GM23338 (cell line): ENCODE measurements around the gene DUOX1. TPM values are rescaled to one million over a fixed set of nuclear protein-coding genes. Genes with fewer than 3 reads are reported as not detected.

Experiments used
- ATAC-seq: fragments of 200-7000 bp; cut with Tn5 transposase; 3 replicates; pipeline ENCODE4 v1.9.1; 2020
- DNase-seq: peaks from one replicate; pipeline ENCODE4 v3.0.0-alpha.2; 2015; ENCODE audit warnings: low spot score
- H2AFZ ChIP-seq: fragments of 200-600 bp; sonication (generic); 2 replicates; pipeline ENCODE4 v1.8.0; 2016; ENCODE audit warnings: antibody characterized with exemption, mild to moderate bottlenecking, moderate library complexity
- H3F3A ChIP-seq: fragments of 200-600 bp; sonication (generic); replicated peaks from 2 replicates; pipeline ENCODE4 v1.8.0; 2017; ENCODE audit warnings: antibody characterized with exemption, mixed run types, low read depth
- H3K27ac ChIP-seq: fragments of 200-600 bp; sonication (generic); 2 replicates; pipeline ENCODE4 v1.6.1; 2016; ENCODE audit warnings: low read depth
- H3K27me3 ChIP-seq: fragments of 200-600 bp; sonication (generic); 2 replicates; pipeline ENCODE4 v1.8.0; 2016; ENCODE audit warnings: mild to moderate bottlenecking, mixed run types, moderate library complexity; ENCODE audit not compliant: insufficient read depth
- H3K36me3 ChIP-seq: fragments of 200-600 bp; sonication (generic); 2 replicates; pipeline ENCODE4 v1.8.0; 2016; ENCODE audit warnings: mild to moderate bottlenecking; ENCODE audit not compliant: insufficient read depth
- H3K4me1 ChIP-seq: fragments of 200-600 bp; sonication (generic); 2 replicates; pipeline ENCODE4 v1.8.0; 2016; ENCODE audit warnings: mild to moderate bottlenecking, moderate library complexity; ENCODE audit not compliant: insufficient read depth
- H3K4me2 ChIP-seq: fragments of 200-600 bp; sonication (generic); 2 replicates; pipeline ENCODE4 v1.7.1; 2017; ENCODE audit warnings: mixed run types
- H3K4me3 ChIP-seq: fragments of 200-600 bp; sonication (generic); 2 replicates; pipeline ENCODE4 v1.6.1; 2016; ENCODE audit warnings: mixed run types
- H3K79me2 ChIP-seq: fragments of 200-600 bp; sonication (generic); replicated peaks from 2 replicates; pipeline ENCODE4 v1.8.0; 2017; ENCODE audit warnings: mild to moderate bottlenecking; ENCODE audit not compliant: insufficient read depth
- H3K9me2 ChIP-seq: fragments of 200-600 bp; sonication (generic); 2 replicates; pipeline ENCODE4 v1.8.0; 2017; ENCODE audit not compliant: insufficient read depth
- H4K20me1 ChIP-seq: fragments of 200-600 bp; sonication (generic); replicated peaks from 2 replicates; pipeline ENCODE4 v1.8.0; 2017; ENCODE audit warnings: mild to moderate bottlenecking; ENCODE audit not compliant: insufficient read depth
- H3K27ac Mint-ChIP-seq: 2 replicates; pipeline ENCODE4 v1.8.0; 2020; ENCODE audit warnings: inconsistent platforms, mild to moderate bottlenecking, moderate library complexity, mixed read lengths
- H3K27me3 Mint-ChIP-seq: 3 replicates; pipeline ENCODE4 v1.8.0; 2022; ENCODE audit warnings: low read depth, mild to moderate bottlenecking, moderate library complexity, mixed read lengths, inconsistent platforms; ENCODE audit not compliant: insufficient read depth, poor library complexity
- H3K36me3 Mint-ChIP-seq: 3 replicates; pipeline ENCODE4 v1.8.0; 2021; ENCODE audit warnings: low read depth, mild to moderate bottlenecking, inconsistent platforms, moderate library complexity, mixed read lengths
- H3K4me1 Mint-ChIP-seq: 3 replicates; pipeline ENCODE4 v1.8.0; 2020; ENCODE audit warnings: mild to moderate bottlenecking, inconsistent platforms, mixed read lengths
- H3K4me3 Mint-ChIP-seq: 3 replicates; pipeline ENCODE4 v1.8.0; 2021; ENCODE audit warnings: moderate library complexity, mild to moderate bottlenecking, inconsistent platforms, mixed read lengths
- H3K9me3 Mint-ChIP-seq: 3 replicates; pipeline ENCODE4 v1.8.0; 2020; ENCODE audit warnings: moderate library complexity, mild to moderate bottlenecking, inconsistent platforms, mixed read lengths
- CREB1 ChIP-seq: fragments of 250-450 bp; sonication (Bioruptor Pico); IDR thresholded peaks from 2 replicates; pipeline ENCODE4 v1.5.0; 2020; ENCODE audit warnings: low read depth, mild to moderate bottlenecking, moderate library complexity
- EZH2 ChIP-seq: fragments of 200-600 bp; sonication (generic); IDR thresholded peaks from one replicate; pipeline ENCODE4 v1.8.0; 2017; ENCODE audit warnings: antibody characterized with exemption, mild to moderate bottlenecking, low read depth; ENCODE audit not compliant: unreplicated experiment
- NANOG ChIP-seq: IDR thresholded peaks from 2 replicates; pipeline ENCODE4 v1.6.1; 2016; ENCODE audit warnings: antibody characterized with exemption, borderline replicate concordance
- STAT1 ChIP-seq: IDR thresholded peaks from one replicate; pipeline ENCODE4 v1.6.1; 2016; ENCODE audit warnings: antibody characterized with exemption; ENCODE audit not compliant: unreplicated experiment
- ZNF331 ChIP-seq: fragments of 250-450 bp; sonication (Bioruptor Pico); IDR thresholded peaks from 2 replicates; pipeline ENCODE4 v1.5.0; 2020; ENCODE audit warnings: low read depth, mild to moderate bottlenecking, moderate library complexity
- polyA plus RNA-seq: library from polyadenylated mRNA; unstranded; fragments of >200 nt; fragmentation: Nextera tagmentation; extraction: Ambion mirVana; gene quantifications from 2 replicates; pipeline ENCODE4 v1.2.1, GENCODE V29; 2016
- total RNA-seq: library from RNA; depleted of rRNA; stranded (reverse); fragments of >200 nt; shearing (Covaris generic); gene quantifications from 2 replicates; pipeline ENCODE4 v1.2.3, GENCODE V29; 2014
- TF ChIP-seq, protein P1 (sequence below): IDR thresholded peaks from one replicate; pipeline ENCODE4 v1.6.1; 2018; ENCODE audit warnings: antibody characterized with exemption; ENCODE audit not compliant: unreplicated experiment
- TF ChIP-seq, protein P2 (sequence below): IDR thresholded peaks from 2 replicates; pipeline ENCODE4 v1.6.1; 2016; ENCODE audit warnings: antibody characterized with exemption
- TF ChIP-seq, protein P3 (sequence below), 2 experiments: fragments of 200-600 bp in 1 of 2; sonication (generic) in 1 of 2; conservative IDR thresholded peaks; 2 replicates each; pipeline versions ENCODE4 v1.5.1 to v1.6.1; 2016 to 2017; ENCODE audit warnings: antibody characterized with exemption in 2 of 2, low read depth in 2 of 2, mild to moderate bottlenecking in 2 of 2, moderate library complexity in 1 of 2
- TF ChIP-seq, protein P4 (sequence below): fragments of 250-450 bp; sonication (Bioruptor Pico); IDR thresholded peaks from 2 replicates; pipeline ENCODE4 v1.5.0; 2020; ENCODE audit warnings: mild to moderate bottlenecking, moderate library complexity

The DUOX1 gene
- total and polyA plus RNA-seq, 2 experiments from 2014 or later: 0.69 to 0.73 TPM

DNA sequence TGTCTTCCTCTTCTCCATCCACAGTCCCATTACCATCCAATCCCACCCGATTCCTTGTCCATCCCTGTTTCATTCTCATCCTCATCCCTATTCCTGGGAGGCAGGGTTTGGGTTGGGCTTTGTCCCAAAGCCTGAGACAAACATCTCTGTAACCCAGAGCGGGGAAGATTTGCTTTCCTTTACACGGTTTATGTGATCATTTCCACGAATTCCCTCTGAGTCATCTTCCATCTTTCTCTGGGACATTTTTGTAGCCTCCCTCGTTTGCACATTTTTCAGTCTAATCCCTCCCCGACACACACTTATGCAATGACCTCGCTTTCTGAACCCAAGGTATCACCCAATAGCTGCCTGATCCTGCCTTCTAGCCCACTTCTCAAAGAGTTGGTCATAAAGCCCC, 38.6 kb upstream of the DUOX1 start:
- Mint-ChIP-seq H3K27me3 (peaks cover 2% of the 10 kb centered on the region), H3K4me3 (no peak overlapping the region), H3K4me1 (no peaks in the 10 kb centered on the region), H3K9me3 (no peaks in the 10 kb centered on the region), H3K27ac (no peak overlapping the region), H3K36me3 (no peaks in the 10 kb centered on the region)
- Histone ChIP-seq H3K9me2 (no peaks in the 10 kb centered on the region), H3K27ac (no peak overlapping the region), H3F3A (no peaks in the 10 kb centered on the region), H3K36me3 (no peaks in the 10 kb centered on the region), H3K79me2 (no peaks in the 10 kb centered on the region), H3K4me3 (no peak overlapping the region), H2AFZ (no peak overlapping the region), H3K27me3 (no peaks in the 10 kb centered on the region), H3K4me1 (no peaks in the 10 kb centered on the region), H3K4me2 (no peak overlapping the region), H4K20me1 (no peaks in the 10 kb centered on the region)
- no peak for ATAC-seq
- no peak for DNase-seq
- TF ChIP-seq, protein P1, sequence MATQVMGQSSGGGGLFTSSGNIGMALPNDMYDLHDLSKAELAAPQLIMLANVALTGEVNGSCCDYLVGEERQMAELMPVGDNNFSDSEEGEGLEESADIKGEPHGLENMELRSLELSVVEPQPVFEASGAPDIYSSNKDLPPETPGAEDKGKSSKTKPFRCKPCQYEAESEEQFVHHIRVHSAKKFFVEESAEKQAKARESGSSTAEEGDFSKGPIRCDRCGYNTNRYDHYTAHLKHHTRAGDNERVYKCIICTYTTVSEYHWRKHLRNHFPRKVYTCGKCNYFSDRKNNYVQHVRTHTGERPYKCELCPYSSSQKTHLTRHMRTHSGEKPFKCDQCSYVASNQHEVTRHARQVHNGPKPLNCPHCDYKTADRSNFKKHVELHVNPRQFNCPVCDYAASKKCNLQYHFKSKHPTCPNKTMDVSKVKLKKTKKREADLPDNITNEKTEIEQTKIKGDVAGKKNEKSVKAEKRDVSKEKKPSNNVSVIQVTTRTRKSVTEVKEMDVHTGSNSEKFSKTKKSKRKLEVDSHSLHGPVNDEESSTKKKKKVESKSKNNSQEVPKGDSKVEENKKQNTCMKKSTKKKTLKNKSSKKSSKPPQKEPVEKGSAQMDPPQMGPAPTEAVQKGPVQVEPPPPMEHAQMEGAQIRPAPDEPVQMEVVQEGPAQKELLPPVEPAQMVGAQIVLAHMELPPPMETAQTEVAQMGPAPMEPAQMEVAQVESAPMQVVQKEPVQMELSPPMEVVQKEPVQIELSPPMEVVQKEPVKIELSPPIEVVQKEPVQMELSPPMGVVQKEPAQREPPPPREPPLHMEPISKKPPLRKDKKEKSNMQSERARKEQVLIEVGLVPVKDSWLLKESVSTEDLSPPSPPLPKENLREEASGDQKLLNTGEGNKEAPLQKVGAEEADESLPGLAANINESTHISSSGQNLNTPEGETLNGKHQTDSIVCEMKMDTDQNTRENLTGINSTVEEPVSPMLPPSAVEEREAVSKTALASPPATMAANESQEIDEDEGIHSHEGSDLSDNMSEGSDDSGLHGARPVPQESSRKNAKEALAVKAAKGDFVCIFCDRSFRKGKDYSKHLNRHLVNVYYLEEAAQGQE: no peak
- TF ChIP-seq STAT1: no peak
- TF ChIP-seq ZNF331 (CRISPR knock-in tag): no peak
- TF ChIP-seq CREB1 (CRISPR knock-in tag): no peak
- TF ChIP-seq, protein P2, sequence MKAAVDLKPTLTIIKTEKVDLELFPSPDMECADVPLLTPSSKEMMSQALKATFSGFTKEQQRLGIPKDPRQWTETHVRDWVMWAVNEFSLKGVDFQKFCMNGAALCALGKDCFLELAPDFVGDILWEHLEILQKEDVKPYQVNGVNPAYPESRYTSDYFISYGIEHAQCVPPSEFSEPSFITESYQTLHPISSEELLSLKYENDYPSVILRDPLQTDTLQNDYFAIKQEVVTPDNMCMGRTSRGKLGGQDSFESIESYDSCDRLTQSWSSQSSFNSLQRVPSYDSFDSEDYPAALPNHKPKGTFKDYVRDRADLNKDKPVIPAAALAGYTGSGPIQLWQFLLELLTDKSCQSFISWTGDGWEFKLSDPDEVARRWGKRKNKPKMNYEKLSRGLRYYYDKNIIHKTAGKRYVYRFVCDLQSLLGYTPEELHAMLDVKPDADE: no peak
- TF ChIP-seq, protein P3, sequence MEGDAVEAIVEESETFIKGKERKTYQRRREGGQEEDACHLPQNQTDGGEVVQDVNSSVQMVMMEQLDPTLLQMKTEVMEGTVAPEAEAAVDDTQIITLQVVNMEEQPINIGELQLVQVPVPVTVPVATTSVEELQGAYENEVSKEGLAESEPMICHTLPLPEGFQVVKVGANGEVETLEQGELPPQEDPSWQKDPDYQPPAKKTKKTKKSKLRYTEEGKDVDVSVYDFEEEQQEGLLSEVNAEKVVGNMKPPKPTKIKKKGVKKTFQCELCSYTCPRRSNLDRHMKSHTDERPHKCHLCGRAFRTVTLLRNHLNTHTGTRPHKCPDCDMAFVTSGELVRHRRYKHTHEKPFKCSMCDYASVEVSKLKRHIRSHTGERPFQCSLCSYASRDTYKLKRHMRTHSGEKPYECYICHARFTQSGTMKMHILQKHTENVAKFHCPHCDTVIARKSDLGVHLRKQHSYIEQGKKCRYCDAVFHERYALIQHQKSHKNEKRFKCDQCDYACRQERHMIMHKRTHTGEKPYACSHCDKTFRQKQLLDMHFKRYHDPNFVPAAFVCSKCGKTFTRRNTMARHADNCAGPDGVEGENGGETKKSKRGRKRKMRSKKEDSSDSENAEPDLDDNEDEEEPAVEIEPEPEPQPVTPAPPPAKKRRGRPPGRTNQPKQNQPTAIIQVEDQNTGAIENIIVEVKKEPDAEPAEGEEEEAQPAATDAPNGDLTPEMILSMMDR (conservative IDR thresholded peaks at IDR 0.05; ENCODE audit: low read depth in 2 of 2): no peak
- TF ChIP-seq NANOG: no peak
- TF ChIP-seq EZH2: no peak
- TF ChIP-seq, protein P4, sequence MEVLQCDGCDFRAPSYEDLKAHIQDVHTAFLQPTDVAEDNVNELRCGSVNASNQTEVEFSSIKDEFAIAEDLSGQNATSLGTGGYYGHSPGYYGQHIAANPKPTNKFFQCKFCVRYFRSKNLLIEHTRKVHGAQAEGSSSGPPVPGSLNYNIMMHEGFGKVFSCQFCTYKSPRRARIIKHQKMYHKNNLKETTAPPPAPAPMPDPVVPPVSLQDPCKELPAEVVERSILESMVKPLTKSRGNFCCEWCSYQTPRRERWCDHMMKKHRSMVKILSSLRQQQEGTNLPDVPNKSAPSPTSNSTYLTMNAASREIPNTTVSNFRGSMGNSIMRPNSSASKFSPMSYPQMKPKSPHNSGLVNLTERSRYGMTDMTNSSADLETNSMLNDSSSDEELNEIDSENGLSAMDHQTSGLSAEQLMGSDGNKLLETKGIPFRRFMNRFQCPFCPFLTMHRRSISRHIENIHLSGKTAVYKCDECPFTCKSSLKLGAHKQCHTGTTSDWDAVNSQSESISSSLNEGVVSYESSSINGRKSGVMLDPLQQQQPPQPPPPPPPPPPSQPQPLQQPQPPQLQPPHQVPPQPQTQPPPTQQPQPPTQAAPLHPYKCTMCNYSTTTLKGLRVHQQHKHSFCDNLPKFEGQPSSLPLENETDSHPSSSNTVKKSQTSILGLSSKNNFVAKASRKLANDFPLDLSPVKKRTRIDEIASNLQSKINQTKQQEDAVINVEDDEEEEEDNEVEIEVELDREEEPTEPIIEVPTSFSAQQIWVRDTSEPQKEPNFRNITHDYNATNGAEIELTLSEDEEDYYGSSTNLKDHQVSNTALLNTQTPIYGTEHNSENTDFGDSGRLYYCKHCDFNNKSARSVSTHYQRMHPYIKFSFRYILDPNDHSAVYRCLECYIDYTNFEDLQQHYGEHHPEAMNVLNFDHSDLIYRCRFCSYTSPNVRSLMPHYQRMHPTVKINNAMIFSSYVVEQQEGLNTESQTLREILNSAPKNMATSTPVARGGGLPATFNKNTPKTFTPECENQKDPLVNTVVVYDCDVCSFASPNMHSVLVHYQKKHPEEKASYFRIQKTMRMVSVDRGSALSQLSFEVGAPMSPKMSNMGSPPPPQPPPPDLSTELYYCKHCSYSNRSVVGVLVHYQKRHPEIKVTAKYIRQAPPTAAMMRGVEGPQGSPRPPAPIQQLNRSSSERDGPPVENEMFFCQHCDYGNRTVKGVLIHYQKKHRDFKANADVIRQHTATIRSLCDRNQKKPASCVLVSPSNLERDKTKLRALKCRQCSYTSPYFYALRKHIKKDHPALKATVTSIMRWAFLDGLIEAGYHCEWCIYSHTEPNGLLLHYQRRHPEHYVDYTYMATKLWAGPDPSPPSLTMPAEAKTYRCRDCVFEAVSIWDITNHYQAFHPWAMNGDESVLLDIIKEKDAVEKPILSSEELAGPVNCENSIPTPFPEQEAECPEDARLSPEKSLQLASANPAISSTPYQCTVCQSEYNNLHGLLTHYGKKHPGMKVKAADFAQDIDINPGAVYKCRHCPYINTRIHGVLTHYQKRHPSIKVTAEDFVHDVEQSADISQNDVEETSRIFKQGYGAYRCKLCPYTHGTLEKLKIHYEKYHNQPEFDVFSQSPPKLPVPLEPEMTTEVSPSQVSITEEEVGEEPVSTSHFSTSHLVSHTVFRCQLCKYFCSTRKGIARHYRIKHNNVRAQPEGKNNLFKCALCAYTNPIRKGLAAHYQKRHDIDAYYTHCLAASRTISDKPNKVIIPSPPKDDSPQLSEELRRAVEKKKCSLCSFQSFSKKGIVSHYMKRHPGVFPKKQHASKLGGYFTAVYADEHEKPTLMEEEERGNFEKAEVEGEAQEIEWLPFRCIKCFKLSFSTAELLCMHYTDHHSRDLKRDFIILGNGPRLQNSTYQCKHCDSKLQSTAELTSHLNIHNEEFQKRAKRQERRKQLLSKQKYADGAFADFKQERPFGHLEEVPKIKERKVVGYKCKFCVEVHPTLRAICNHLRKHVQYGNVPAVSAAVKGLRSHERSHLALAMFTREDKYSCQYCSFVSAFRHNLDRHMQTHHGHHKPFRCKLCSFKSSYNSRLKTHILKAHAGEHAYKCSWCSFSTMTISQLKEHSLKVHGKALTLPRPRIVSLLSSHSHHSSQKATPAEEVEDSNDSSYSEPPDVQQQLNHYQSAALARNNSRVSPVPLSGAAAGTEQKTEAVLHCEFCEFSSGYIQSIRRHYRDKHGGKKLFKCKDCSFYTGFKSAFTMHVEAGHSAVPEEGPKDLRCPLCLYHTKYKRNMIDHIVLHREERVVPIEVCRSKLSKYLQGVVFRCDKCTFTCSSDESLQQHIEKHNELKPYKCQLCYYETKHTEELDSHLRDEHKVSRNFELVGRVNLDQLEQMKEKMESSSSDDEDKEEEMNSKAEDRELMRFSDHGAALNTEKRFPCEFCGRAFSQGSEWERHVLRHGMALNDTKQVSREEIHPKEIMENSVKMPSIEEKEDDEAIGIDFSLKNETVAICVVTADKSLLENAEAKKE (CRISPR knock-in tag): no peak
